Tibial artery (tissue), 4 donors: ENCODE measurements around the gene FAM53C.
A peak's percentile ranks its signal among the peaks of the same experiment; 100 is the strongest.

Experiments
- DNase-seq, 2 donors: peaks; one replicate each; pipeline ENCODE4 v3.0.0-alpha.2; 2019
- H3K27ac ChIP-seq, 2 donors: fragments of 200-600 bp; sonication (generic) in 1 of 2; 1 replicate in 1 of 2; 2 replicates in 1 of 2; pipeline ENCODE4 v1.5.1; 2018 to 2019; ENCODE audit warnings: mild to moderate bottlenecking in 1 of 2
- H3K27me3 ChIP-seq, 2 donors: fragments of 200-600 bp; sonication (generic) in 1 of 2; one replicate each; pipeline versions ENCODE4 v1.5.1 to v1.6.0; 2016 to 2019
- H3K36me3 ChIP-seq, 3 donors: fragments of 200-600 bp; sonication (generic) in 2 of 3; one replicate each; pipeline ENCODE4 v1.5.1; 2016 to 2019; ENCODE audit warnings: mild to moderate bottlenecking in 2 of 3
- H3K4me1 ChIP-seq, 4 donors: fragments of 200-600 bp; sonication (generic) in 2 of 4; 1 replicate in 3 of 4; 2 replicates in 1 of 4; pipeline ENCODE4 v1.5.1; 2016 to 2019
- H3K4me3 ChIP-seq, 2 donors: fragments of 200-600 bp; sonication (generic) in 1 of 2; 1 replicate in 1 of 2; 2 replicates in 1 of 2; pipeline ENCODE4 v1.5.1; 2018 to 2019; ENCODE audit warnings: mild to moderate bottlenecking in 2 of 2
- H3K9me3 ChIP-seq, 3 donors: fragments of 200-600 bp; sonication (generic) in 1 of 3; one replicate each; pipeline ENCODE4 v1.5.1; 2016 to 2019
- CTCF ChIP-seq, 2 experiments: fragments of 200-600 bp in 1 of 2; fragments of 450-650 bp in 1 of 2; IDR thresholded peaks; one replicate each; pipeline ENCODE4 v1.5.1; 2017 to 2019; ENCODE audit warnings: antibody characterized with exemption in 2 of 2, mild to moderate bottlenecking in 1 of 2, moderate library complexity in 1 of 2
- intact Hi-C: fragments of 100-400 bp; cut with DNase I; formaldehyde crosslinking; loops from one replicate; pipeline ENCODE4 v1.15.0; 2023; ENCODE audit warnings: low total_unique reads

The FAM53C gene

GRCh38 chr5:138337685-138338410 lies at the start of gene FAM53C:
FAM53C (plus strand) TSS chr5:138338266; CDS start chr5:138341336, 3,070 bp downstream.
- peaks cover 2 to 18% (median 7%) of the 10 kb centered on the region in 3 donors for H3K36me3 ChIP-seq
- TF ChIP-seq CTCF (IDR thresholded peaks at IDR 0.05), result peak in 1 of 2 experiments; percentile 10
- intact Hi-C loops, result no loop called here
- peak within 1 kb of the TSS; percentile 95 to 98 for H3K27ac ChIP-seq
- peak; percentile 89 to 96 for DNase-seq
- H3K27me3 ChIP-seq, result no peaks in the 10 kb centered on the region
- H3K4me1 ChIP-seq, result peaks cover 0 to 35% (median 24%) of the 10 kb centered on the region in 4 donors
- no peaks in the 10 kb centered on the region for H3K9me3 ChIP-seq
- H3K4me3 ChIP-seq, result peak within 1 kb of the TSS; percentile 80 to 97

- no peaks in the 10 kb centered on the region for H3K36me3 ChIP-seq
- H3K4me1 ChIP-seq, result no peaks in the 10 kb centered on the region
- no peak for DNase-seq
- intact Hi-C loops, result no loop called here
- no peaks in the 10 kb centered on the region for H3K9me3 ChIP-seq
- no peak overlapping the region for H3K27ac ChIP-seq
- no peaks in the 10 kb centered on the region for H3K27me3 ChIP-seq
- no peak overlapping the region for H3K4me3 ChIP-seq
- no peak for TF ChIP-seq CTCF (IDR thresholded peaks at IDR 0.05)
Observed at GRCh38 chr5:138289296-138289695, 48.8 kb upstream of the FAM53C start.

- H3K4me3 ChIP-seq, result no peak overlapping the region
- H3K9me3 ChIP-seq, result no peaks in the 10 kb centered on the region
- no peak for DNase-seq
- intact Hi-C loops, result no loop called here
- TF ChIP-seq CTCF (IDR thresholded peaks at IDR 0.05), result no peak
- H3K4me1 ChIP-seq, result no peaks in the 10 kb centered on the region
- H3K36me3 ChIP-seq, result no peaks in the 10 kb centered on the region
- H3K27me3 ChIP-seq, result no peaks in the 10 kb centered on the region
- no peak overlapping the region for H3K27ac ChIP-seq
Observed at GRCh38 chr5:138303372-138303771, 34.7 kb upstream of the FAM53C start.

- peak in 1 of 2 donors; percentile 40 for DNase-seq
- no peaks in the 10 kb centered on the region for H3K27me3 ChIP-seq
- no peak overlapping the region for H3K27ac ChIP-seq
- TF ChIP-seq CTCF (IDR thresholded peaks at IDR 0.05), result no peak
- intact Hi-C loops, result no loop called here
- H3K9me3 ChIP-seq, result no peaks in the 10 kb centered on the region
- no peak overlapping the region for H3K4me3 ChIP-seq
- H3K36me3 ChIP-seq, result no peaks in the 10 kb centered on the region
- H3K4me1 ChIP-seq, result no peaks in the 10 kb centered on the region
Observed at GRCh38 chr5:138305797-138306196, 32.3 kb upstream of the FAM53C start.

GRCh38 chr5:138315751-138316278 lies 22.3 kb upstream of the FAM53C start:
- Histone ChIP-seq H3K9me3 (no peaks in the 10 kb centered on the region), H3K4me1 (no peaks in the 10 kb centered on the region), H3K4me3 (no peak overlapping the region), H3K27me3 (no peaks in the 10 kb centered on the region), H3K27ac (no peak overlapping the region), H3K36me3 (no peaks in the 10 kb centered on the region)
- DNase-seq, result no peak
- intact Hi-C loops, result no loop called here
- no peak for TF ChIP-seq CTCF (IDR thresholded peaks at IDR 0.05)
